ENCODE data around the gene XRCC1.
"Not testable (repeated sequence)": the region's sequence is repeated elsewhere in the genome, so short reads cannot be mapped to it uniquely, and the experiment has no call there.

XRCC1 gene

GRCh38 chr19:43598445-43599240, 23.3 kb upstream of the XRCC1 start:
- DNase-seq, result no peak

GRCh38 chr19:43597876-43598275, 22.5 kb upstream of the XRCC1 start:
- DNase-seq, result no peak

- no peak for DNase-seq
Observed at GRCh38 chr19:43596842-43597461, 21.6 kb upstream of the XRCC1 start.

GRCh38 chr19:43595999-43596841, 20.9 kb upstream of the XRCC1 start, which contains the start of the genes IRGQ and ZNF576:
Gene IRGQ (minus strand): TSS chr19:43596134. CDS start chr19:43595338, 796 bp downstream.
Gene ZNF576 (plus strand): TSS chr19:43596595. CDS start chr19:43597109, 514 bp downstream.
- DNase-seq, result peak; percentile 99

- peak; percentile 43 for DNase-seq
Observed at GRCh38 chr19:43595605-43595998, 20.3 kb upstream of the XRCC1 start.

GRCh38 chr19:43594710-43595604, 19.6 kb upstream of the XRCC1 start:
- peak; percentile 69 for DNase-seq

- no peak for DNase-seq
Observed at GRCh38 chr19:43594081-43594697, 18.9 kb upstream of the XRCC1 start.

- DNase-seq, result no peak
Observed at GRCh38 chr19:43592800-43593350, 17.5 kb upstream of the XRCC1 start.

- no peak for DNase-seq
Observed at GRCh38 chr19:43591904-43592772, 16.8 kb upstream of the XRCC1 start.

- DNase-seq, result no peak
Observed at GRCh38 chr19:43589678-43590077, 14.4 kb upstream of the XRCC1 start.

- DNase-seq, result no peak
Observed at GRCh38 chr19:43589277-43589676, 13.9 kb upstream of the XRCC1 start.

- DNase-seq, result not testable (repeated sequence)
Observed at GRCh38 chr19:43587029-43587428, 11.7 kb upstream of the XRCC1 start.

GRCh38 chr19:43586346-43586745, 11.0 kb upstream of the XRCC1 start:
- DNase-seq, result no peak

GRCh38 chr19:43584484-43584883, 9.2 kb upstream of the XRCC1 start:
- DNase-seq, result no peak

- DNase-seq, result no peak
Observed at GRCh38 chr19:43582495-43582894, 7.2 kb upstream of the XRCC1 start.

- DNase-seq, result no peak
Observed at GRCh38 chr19:43581467-43581866, 6.1 kb upstream of the XRCC1 start.

GRCh38 chr19:43578787-43579186, 3.5 kb upstream of the XRCC1 start:
- no peak for DNase-seq

- DNase-seq, result no peak
Observed at GRCh38 chr19:43575955-43576878, 890 bp upstream of the XRCC1 start.

GRCh38 chr19:43574424-43575155, 737 bp downstream of the XRCC1 start:
- no peak for DNase-seq

Data from activated CD4-positive, CD25-positive, alpha-beta regulatory T cell treated with anti-CD3 and anti-CD28 coated beads, Interleukin-2, amount 50 U/mL, for 72 hours (primary cell).